Measurements from ENCODE around the gene PLCB2.

The PLCB2 gene

DNA sequence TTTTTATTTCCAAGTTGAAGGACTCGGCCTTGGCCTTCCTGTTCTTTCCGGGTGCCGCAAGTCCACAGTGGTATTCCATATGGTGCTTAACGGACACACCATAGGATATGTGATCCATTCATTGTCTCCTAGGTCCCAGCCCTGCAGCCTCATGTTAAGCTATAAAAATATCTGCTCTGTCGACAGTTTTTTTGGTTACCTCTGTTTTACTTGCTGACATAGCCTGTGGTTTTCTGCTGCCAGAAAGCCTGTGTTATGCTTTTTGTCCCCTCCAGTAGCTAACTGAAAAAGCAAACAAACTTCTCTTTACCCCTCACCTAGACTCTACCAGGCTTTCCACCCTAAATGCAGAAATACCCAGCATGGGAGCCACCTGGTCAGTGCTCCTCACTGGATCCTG is 21.0 kb upstream of the PLCB2 start:
- in situ Hi-C loops (cut with MboI; ENCODE audit: low pct_unique_long_range_greater_than_20kb, low sequenced_read_pairs) = no loop called here
- DNase-seq = no peak

DNA sequence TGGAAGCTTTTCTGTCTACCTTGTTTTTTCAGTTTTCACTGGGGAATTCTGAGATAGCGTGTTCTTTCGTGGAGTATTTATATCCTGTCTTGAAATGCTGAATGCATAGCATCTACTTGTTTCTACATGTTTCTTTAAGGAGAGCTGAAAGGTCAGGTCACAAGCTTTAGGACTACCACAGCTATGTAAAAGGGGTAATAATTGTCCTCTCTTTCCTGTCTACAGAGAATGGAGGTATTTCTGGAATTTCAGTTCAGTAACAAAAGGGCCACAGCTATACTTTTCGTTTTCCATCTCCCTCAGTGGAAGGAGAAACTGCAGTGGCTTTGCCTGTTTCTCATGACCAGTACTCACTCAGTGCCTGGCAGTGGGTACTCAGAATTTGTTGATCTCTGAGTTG is 20.4 kb upstream of the PLCB2 start:
- no peak for DNase-seq
- in situ Hi-C loops (cut with MboI; ENCODE audit: low pct_unique_long_range_greater_than_20kb, low sequenced_read_pairs) = no loop called here

DNA sequence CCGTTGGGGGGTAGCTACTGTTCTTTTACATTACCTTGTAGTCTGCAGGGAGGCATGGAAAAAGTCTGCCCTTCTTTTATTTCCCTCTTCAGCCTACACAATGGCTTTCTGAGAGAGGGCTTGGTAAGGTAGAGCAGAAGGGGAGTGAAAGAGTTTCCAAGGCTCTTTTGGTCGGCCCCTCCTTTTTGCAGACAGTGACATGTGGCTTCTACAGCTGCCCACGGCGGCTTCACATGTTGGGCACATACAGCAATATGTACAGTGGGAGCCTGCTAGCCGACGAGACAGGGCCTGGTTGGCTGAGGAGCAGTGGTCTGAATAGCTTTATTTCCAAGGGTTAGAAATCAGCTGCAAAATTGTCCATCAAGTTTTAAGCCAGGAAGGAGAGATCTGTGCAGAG is 19.7 kb upstream of the PLCB2 start:
- no peak for DNase-seq
- in situ Hi-C loops (cut with MboI; ENCODE audit: low pct_unique_long_range_greater_than_20kb, low sequenced_read_pairs) = no loop called here

DNA sequence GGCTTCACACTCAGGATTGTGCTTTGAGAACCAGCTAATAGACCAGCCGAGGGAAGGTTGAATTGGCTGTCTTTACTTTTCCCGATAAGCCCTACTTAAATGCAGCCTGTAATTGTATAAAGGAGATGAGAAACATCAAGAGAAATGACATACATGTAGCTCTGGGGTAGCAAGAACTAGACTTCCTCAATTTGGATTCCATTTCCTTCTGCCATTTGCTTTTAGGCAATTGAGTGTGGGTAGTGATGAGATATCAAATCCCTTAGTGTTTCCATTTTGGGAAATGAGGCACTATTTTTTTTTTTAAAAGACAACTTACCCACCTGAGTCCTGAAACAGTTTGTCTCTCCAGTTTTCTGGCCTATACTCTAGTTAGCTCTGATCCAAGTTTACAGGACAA is 18.0 kb upstream of the PLCB2 start:
- in situ Hi-C loops (cut with MboI; ENCODE audit: low pct_unique_long_range_greater_than_20kb, low sequenced_read_pairs) = no loop called here
- peak; percentile 41 for DNase-seq

DNA sequence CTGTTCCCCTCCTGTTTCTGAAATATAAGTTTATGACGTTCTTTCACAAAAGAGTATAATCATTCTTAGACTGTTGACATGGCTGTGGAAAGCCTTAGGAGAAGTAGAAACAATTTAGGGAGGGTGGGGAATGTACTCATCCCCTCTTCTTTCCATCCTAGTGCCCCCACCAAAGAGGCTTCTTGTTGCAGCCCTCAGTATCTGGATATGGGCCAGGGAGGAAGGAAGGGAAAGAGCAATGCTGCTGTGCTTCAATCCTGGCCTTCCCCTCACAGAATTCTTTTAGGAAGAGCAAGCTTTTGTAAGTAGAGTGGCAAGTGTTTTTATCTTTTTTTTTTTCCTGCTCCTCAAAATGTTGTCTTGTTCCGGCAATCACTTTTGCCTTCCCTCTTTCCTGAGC is 17.5 kb upstream of the PLCB2 start:
- in situ Hi-C loops (cut with MboI; ENCODE audit: low pct_unique_long_range_greater_than_20kb, low sequenced_read_pairs) = no loop called here

DNA sequence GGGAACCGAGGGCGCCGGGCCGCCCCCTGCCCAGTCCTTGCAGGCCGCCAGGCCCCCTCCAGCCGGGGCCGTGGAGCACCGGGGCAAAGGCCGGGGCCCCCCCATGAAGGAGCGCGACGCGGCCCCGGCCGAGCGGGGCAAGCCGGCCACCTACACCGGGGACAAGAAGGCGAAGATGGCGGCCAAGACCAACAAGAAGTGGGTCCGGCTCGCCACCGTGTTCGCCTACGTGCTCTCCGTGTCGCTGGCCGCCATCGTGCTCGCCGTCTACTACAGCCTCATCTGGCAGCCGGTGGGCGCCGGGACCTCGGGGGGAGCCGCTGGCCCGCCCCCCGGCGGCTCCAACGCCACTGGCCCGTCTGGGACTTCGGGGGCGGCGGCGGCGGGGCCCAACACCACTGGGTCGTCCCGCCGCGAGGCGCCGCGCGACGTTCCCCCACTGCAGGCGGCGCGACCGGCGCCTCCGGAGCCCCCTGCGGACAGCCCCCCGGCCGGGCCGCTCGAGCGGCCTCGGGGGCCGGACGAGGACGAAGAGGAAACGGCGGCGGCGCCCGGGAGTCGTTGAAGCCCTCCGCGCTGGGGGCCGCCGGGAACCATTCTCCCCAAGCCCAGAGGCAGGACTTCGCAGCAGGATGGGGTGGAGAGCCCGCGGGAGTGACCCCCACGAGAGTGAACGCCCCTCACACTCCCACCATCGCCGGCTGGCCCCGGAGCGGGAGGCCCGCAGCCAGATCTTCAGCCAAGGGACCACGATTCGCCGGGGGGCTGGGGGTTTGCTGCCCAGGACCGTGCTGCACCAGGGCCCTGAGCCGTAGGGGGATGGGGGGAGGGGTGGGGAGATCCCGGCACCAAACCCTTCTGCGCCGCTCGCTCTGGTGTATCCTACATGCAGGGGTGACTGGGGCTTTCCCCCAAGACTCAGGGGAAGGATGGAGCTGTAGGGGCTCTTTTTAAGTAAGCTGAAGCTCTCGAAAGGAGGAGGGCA is 16.5 kb upstream of the PLCB2 start:
- DNase-seq = peak; percentile 15
- in situ Hi-C loops (cut with MboI; ENCODE audit: low pct_unique_long_range_greater_than_20kb, low sequenced_read_pairs) = no loop called here

More for the DNA sequence above, 17.5 kb upstream of the PLCB2 start:
- peak; percentile 24 for DNase-seq

DNA sequence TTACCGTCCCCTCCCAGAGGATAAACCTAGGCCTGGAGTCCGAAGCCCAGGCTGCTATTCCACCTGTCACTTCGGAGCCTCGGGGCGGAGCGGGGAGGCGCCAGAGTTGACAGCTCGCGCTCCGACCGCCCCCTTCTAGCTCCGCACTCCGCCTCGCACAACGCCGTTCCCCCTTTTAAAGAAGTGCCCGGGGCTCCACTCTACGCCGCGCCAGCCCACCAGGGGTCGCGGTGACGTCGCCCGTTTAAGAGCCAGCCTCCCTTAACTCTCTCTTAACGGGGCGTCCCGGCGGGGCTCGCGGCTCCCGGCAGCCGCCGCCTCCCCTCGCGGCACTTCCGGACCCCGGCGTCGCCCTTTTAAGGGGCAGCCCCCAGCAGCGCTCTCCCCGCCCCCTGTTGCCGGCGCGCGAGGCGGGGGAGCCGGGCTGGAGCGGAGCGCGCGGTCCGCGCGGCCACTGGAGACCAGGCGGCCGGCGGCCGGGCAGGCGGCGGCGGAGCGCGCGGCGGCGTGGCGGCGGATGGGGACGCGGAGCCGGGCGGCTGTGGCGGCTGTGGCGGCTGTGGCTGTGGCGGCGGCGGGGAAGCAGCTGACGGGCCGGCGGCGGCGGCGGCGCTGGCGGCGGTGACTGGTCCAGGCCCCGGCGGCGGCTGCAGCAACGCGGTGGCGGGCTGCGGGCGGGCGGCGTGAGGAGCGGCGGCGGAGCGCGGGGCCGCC is 15.7 kb upstream of the PLCB2 start, which contains the start of gene INAFM2:
Gene INAFM2 (plus strand): TSS at position 454 of the 714 bp plus-strand sequence. CDS start 364 bp downstream, outside the sequence.
- DNase-seq = peak; percentile 99
- in situ Hi-C loops (cut with MboI; ENCODE audit: low pct_unique_long_range_greater_than_20kb, low sequenced_read_pairs) = no loop called here

DNA sequence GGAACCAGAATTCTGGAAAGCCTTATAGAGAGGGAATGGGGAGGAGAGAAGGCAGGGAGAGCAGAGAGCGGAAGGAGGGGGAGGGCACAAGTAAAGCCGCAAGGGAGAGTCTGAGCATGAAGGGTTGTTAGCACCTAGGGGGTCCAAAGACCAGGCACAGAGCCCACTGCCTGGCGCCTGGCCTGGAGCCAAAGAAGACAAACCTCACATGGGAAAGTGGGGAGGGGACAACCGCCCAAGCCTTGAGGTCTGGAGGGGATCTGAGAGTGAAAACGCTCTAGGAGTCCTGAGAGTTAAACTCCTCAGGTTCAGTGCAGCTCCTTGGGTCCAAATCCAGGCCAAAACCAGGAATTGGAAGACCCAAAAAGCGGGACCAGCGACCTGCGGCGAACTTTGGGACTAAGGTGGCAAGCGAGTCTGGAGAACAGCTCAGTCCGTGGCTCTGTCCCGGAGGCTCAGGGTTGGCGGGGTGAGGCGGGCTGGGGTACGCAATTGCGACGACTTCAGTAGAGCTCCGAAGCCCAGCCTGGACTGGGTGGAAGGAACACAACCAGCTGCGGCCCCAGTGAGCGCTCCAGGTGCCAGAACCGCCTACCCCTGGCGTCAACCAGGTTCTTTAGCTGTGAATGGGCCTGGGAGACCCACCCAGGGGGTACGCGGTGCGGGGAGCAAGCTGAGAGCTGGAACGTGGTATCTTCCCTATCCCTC is 14.9 kb upstream of the PLCB2 start:
- in situ Hi-C loops (cut with MboI; ENCODE audit: low pct_unique_long_range_greater_than_20kb, low sequenced_read_pairs) = no loop called here
- DNase-seq = peak; percentile 15

DNA sequence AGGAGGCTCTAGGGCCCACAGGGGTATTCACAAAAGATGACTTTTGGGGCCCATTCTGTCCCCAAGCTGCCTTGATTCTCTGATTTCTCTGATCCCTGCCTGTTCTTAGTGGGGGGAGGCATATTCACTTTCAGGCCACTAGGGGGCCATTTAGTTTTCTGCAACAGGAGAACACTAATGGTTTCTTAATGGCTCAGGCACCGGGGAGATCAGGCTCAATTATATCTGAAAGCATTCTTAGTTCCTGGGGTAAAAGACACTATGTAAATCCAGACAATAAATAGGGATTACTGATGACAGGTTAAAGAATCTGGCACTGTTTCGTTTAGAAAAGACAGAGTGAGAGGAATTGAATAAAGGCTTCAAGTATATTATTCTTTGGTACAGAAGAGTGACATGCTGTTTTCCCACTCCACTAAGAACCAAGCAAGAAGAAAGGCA is 13.2 kb upstream of the PLCB2 start:
- in situ Hi-C loops (cut with MboI; ENCODE audit: low pct_unique_long_range_greater_than_20kb, low sequenced_read_pairs) = no loop called here
- peak; percentile 72 for DNase-seq

DNA sequence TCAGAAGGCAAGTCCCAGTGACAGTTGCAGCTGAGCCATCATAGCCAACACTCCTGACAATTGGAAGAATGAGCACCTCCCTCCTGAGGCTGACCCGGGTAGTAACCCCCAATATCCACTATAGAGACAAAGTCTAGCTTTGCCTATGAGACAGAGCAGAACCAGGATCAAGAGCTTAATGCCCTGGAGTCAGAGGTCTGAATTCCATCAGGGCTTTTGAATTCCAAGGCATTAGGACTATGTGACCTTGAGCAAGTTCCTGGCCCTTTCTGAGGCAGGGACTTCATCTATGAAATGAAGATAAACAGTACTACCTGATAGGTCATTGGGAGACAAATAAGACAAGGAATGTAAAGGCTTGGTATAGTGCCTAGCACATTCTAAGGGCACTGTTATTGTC is 12.7 kb upstream of the PLCB2 start:
- in situ Hi-C loops (cut with MboI; ENCODE audit: low pct_unique_long_range_greater_than_20kb, low sequenced_read_pairs) = no loop called here
- no peak for DNase-seq

DNA sequence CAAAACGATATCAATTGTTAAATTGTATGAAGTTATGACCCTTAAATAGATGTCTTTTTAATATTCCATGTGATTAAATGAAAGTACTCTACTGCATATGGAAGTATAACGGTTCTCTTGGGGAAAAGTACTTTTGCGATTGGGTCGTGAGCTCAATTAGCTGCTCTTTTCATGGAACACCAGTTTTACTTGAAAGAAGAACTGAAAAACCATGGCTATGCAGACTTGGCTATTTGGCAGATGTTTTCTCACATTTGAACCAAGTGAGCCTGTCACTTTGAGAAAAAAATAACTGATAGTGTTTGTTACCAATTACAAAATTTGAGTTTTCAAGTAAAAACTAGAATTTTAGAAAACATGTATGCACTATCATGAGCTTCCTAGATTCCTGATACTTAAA is 9.8 kb upstream of the PLCB2 start:
- no peak for DNase-seq
- in situ Hi-C loops (cut with MboI; ENCODE audit: low pct_unique_long_range_greater_than_20kb, low sequenced_read_pairs) = no loop called here

DNA sequence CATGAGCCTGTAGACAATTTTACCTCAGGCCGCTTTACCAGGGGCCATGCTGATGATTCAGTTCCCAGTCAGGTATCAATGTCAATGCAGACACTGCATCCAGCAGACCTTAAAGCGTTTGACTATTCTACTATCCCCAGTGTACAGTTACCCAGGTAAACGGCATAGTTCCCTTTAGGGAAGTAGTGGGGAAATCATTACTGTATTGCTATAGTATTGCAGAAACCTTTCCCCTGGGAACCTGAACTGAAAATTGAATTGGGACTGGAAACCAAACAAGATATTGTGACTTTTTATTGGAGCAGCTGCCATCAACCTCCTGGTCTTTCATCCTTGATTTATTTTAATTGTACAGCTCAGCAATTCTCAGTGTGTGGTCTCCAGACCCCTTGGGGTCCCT is 9.2 kb upstream of the PLCB2 start:
- in situ Hi-C loops (cut with MboI; ENCODE audit: low pct_unique_long_range_greater_than_20kb, low sequenced_read_pairs) = no loop called here
- no peak for DNase-seq

DNA sequence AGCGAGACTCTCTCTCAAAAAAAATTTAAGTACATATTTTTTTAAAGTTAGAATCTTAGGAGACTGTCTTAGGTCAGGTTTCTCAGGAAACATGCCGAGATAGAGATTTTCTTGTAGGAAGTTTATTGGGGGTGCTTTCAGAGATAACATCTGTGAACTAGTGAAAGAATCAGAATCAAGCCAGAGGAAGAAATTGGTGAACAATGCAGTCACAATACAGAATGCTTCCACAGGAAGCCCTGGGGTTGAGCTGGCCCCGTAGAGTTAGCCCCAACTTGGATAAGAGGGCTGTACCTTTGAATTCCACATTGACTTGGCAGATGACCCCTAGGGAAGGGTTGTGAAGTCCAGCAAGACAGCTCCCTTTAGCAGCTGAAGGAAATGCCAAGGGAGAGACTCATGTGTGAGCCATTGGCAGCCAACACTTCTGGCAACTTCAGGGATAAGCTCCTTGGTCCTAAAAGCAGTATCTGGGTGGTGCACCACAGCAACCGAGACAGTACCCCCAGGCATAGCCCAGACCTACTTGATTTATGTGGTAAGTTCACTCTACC is 7.1 kb upstream of the PLCB2 start:
- DNase-seq = no peak
- in situ Hi-C loops (cut with MboI; ENCODE audit: low pct_unique_long_range_greater_than_20kb, low sequenced_read_pairs) = no loop called here

DNA sequence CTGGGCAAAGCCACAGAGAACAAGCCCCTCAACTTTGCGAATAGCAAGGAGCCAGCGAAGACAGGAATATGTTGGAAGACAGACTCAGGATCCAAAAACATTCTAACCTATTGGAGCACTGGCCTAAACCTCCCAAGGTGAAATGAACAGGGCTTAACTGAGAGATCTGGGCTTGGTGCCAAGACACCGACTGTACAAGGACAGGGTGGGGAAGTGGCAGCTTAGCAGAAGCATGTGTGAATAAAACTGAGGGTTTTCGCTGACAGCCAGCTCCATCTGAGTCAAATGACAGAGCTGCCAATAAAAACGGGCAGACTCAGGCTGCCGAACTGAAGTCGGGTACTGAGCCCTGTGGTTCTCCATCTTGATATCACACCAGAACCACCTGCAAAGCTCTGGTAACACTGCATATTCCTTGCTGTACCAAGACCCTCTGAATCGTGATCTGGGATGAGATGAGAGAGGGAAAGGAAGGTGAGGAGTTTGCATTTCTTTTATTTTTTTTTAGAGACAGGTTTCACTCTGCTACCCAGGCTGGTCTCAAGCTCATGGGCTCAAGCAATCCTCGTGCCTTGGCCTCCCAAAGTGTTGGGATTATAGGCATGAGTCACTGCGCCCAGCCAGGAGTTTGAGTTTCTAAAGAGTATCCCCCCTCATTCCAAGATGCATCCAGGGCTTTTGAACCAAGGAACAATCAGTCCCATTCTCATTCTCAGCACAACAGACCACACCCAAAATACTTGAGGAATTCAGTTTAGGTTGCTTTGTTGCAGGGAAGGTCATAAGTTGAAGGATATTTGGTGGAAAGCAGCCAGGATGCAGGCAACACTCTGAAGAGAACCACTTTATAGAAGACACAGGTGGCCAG is 6.0 kb upstream of the PLCB2 start:
- DNase-seq = peak; percentile 85
- in situ Hi-C loops (cut with MboI; ENCODE audit: low pct_unique_long_range_greater_than_20kb, low sequenced_read_pairs) = no loop called here

DNA sequence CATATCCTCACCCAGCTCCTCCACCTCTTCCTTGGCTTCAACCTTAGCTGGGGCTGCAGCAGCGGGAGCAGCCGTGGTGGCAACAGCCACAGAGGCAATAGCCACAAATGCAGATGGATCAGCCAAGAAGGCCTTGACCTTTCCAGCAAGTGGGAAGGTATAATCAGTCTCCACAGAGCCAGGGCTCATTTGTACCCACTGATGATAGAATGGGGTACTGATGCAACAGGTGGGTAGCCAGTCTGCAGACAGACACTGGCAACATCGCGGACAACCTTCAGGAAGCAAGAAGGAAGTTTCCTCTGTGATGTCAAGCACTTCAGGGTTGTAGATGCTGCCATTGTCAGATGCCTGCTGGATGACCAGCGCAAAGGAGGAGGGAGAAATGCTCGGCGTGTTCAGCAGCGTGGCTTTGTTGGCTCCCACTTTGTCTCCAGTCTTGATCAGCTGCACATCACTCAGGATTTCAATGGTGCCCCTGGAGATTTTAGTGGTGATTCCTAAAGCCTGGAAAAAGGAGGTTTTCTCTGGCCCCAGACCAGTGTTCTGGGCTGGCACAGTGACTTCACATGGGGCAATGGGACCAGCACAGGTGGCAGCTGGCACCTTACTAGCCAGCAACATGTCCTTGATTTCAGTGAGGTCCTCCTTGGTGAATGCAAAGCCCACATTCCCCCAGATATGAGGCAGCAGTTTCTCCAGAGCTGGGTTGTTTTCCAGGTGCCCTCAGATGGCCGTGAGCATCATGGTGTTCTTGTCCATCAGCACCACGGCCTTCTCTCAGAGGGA is 4.8 kb upstream of the PLCB2 start:
- DNase-seq = no peak
- in situ Hi-C loops (cut with MboI; ENCODE audit: low pct_unique_long_range_greater_than_20kb, low sequenced_read_pairs) = no loop called here

DNA sequence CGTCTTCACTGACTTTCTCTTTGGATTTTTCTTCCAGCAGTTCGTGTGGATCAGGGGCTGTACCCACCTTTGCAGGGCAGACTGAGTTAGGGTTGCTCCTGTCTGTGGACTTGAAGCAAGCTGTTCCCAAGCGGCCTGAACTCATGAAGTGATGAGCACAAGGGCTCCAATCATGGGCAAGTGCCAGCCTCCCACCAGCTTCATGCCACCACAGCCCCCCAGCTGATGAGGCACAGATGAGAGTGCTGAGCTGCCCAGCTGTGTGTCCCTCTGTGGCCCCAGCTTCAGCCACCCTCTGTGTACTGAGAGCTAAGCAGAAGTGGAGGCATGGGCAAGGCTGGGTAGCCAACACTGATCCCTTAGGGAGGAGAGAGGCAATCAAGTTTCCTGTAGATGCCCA is 3.3 kb upstream of the PLCB2 start:
- DNase-seq = no peak
- in situ Hi-C loops (cut with MboI; ENCODE audit: low pct_unique_long_range_greater_than_20kb, low sequenced_read_pairs) = no loop called here

DNA sequence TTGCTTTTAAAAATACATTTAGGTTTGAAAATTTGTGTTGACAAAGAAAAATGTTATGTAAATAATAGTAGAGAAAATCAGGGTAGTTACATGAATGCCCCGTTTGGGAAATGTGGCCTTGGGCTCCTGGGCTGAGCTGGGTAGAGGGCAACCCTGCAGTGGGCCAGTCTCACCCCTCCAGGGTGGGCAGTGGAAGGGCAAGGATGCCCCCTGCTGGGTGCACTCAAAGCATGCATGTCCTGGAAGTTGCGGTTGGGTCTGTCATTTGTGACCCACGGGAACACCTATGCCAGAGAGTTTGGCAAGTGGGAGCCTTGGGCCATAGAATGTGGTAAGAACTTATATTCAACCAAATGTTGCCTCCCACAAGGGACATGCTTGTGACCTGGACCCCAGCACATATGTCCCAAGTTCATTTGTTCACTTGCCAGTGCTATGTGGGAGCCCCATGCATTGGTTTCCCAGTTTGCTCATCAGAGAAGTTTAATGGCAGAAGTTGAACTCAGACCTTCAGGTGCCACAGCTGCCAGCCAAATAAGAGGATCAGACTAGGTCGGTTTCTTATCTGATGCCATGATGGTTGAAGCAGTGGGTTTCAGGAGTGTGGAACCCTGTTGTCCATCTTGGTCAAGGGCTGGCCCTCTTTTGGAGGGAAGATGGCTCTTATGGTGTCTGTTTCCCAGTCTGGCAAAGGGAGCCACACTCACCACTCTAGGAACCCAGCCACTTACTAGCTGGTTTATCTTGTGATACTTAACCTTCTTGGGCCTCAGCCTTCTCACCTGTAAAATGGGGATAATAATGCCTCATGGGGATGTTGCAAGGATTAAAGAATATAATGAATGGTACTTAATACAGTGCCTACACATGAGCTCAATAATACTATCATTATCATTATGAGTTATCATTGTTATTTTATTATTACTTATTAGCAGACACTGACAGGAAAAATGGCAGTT is 2.5 kb upstream of the PLCB2 start:
- in situ Hi-C loops (cut with MboI; ENCODE audit: low pct_unique_long_range_greater_than_20kb, low sequenced_read_pairs) = no loop called here
- peak; percentile 84 for DNase-seq
